SK-N-SH treated with all-trans-retinoic acid at 6 μM for 48 hours (cell line): Measurements from ENCODE around the gene UST.

ENCODE experiments used
- ARNTL ChIP-seq: fragments of 450-650 bp; formaldehyde crosslinking; IDR thresholded peaks from 2 replicates; pipeline ENCODE4 v1.5.0; 2020; ENCODE audit warnings: low read depth, mild to moderate bottlenecking, moderate library complexity, borderline replicate concordance
- GLIS3 ChIP-seq: fragments of 250-450 bp; sonication (Bioruptor Pico); IDR thresholded peaks from 2 replicates; pipeline ENCODE4 v1.5.0; 2020; ENCODE audit warnings: mild to moderate bottlenecking, moderate library complexity
- ISL1 ChIP-seq: fragments of 250-450 bp; sonication (Bioruptor Pico); IDR thresholded peaks from 2 replicates; pipeline ENCODE4 v2.1.2; 2022; ENCODE audit warnings: mild to moderate bottlenecking, moderate library complexity
- PPARA ChIP-seq: fragments of 250-450 bp; sonication (Bioruptor Pico); IDR thresholded peaks from 2 replicates; pipeline ENCODE4 v1.5.0; 2020; ENCODE audit warnings: mild to moderate bottlenecking, borderline replicate concordance
- ZFP30 ChIP-seq: fragments of 450-650 bp; formaldehyde crosslinking; IDR thresholded peaks from 2 replicates; pipeline ENCODE4 v1.5.0; 2022; ENCODE audit warnings: mild to moderate bottlenecking, moderate library complexity
- ZNF565 ChIP-seq: fragments of 450-650 bp; formaldehyde crosslinking; conservative IDR thresholded peaks from 2 replicates; pipeline ENCODE4 v1.5.0; 2020; ENCODE audit warnings: low read depth, mild to moderate bottlenecking, moderate library complexity
- ZNF8 ChIP-seq: fragments of 450-650 bp; formaldehyde crosslinking; IDR thresholded peaks from 2 replicates; pipeline ENCODE4 v1.5.0; 2020; ENCODE audit warnings: mild to moderate bottlenecking, moderate library complexity
- TF ChIP-seq, protein P1 (sequence below): fragments of 250-450 bp; sonication (Bioruptor Pico); IDR thresholded peaks from 2 replicates; pipeline ENCODE4 v1.8.0; 2020; ENCODE audit warnings: mild to moderate bottlenecking, moderate library complexity, borderline replicate concordance
- TF ChIP-seq, protein P2 (sequence below): fragments of 250-450 bp; sonication (Bioruptor Pico); IDR thresholded peaks from 2 replicates; pipeline ENCODE4 v1.5.0; 2020; ENCODE audit warnings: mild to moderate bottlenecking, moderate library complexity
- TF ChIP-seq, protein P3 (sequence below): fragments of 250-450 bp; sonication (Bioruptor Pico); IDR thresholded peaks from 2 replicates; pipeline ENCODE4 v1.8.0; 2021; ENCODE audit warnings: low read depth, mild to moderate bottlenecking, moderate library complexity, borderline replicate concordance

DNA sequence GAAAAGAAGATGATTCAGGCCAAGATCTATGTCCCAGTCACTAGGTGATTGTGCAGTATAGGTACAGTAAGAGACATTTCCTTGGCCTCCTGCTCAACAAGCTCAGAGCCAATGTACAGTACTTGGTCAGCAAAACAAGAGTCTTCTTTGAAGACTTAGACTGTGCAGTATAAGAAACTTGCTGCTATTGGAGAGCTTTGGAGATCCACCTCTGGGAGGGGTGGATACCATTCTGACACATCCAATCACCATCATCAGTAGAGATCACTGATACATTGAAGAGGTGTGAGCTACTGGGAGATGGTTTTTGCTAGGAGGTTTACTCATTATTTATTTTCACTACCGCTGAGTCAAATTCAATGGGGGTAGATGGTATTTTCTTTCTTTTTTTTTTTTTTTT is 77.5 kb downstream of the UST start:
- TF ChIP-seq PPARA (CRISPR knock-in tag) (no peak), ARNTL (CRISPR knock-in tag) (no peak), GLIS3 (no peak), ISL1 (CRISPR knock-in tag) (no peak), ZFP30 (CRISPR knock-in tag) (no peak), ZNF8 (CRISPR knock-in tag) (no peak), ZNF565 (CRISPR knock-in tag) (no peak)
- TF ChIP-seq, protein P1, sequence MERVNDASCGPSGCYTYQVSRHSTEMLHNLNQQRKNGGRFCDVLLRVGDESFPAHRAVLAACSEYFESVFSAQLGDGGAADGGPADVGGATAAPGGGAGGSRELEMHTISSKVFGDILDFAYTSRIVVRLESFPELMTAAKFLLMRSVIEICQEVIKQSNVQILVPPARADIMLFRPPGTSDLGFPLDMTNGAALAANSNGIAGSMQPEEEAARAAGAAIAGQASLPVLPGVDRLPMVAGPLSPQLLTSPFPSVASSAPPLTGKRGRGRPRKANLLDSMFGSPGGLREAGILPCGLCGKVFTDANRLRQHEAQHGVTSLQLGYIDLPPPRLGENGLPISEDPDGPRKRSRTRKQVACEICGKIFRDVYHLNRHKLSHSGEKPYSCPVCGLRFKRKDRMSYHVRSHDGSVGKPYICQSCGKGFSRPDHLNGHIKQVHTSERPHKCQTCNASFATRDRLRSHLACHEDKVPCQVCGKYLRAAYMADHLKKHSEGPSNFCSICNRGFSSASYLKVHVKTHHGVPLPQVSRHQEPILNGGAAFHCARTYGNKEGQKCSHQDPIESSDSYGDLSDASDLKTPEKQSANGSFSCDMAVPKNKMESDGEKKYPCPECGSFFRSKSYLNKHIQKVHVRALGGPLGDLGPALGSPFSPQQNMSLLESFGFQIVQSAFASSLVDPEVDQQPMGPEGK (CRISPR knock-in tag), result no peak
- TF ChIP-seq, protein P2, sequence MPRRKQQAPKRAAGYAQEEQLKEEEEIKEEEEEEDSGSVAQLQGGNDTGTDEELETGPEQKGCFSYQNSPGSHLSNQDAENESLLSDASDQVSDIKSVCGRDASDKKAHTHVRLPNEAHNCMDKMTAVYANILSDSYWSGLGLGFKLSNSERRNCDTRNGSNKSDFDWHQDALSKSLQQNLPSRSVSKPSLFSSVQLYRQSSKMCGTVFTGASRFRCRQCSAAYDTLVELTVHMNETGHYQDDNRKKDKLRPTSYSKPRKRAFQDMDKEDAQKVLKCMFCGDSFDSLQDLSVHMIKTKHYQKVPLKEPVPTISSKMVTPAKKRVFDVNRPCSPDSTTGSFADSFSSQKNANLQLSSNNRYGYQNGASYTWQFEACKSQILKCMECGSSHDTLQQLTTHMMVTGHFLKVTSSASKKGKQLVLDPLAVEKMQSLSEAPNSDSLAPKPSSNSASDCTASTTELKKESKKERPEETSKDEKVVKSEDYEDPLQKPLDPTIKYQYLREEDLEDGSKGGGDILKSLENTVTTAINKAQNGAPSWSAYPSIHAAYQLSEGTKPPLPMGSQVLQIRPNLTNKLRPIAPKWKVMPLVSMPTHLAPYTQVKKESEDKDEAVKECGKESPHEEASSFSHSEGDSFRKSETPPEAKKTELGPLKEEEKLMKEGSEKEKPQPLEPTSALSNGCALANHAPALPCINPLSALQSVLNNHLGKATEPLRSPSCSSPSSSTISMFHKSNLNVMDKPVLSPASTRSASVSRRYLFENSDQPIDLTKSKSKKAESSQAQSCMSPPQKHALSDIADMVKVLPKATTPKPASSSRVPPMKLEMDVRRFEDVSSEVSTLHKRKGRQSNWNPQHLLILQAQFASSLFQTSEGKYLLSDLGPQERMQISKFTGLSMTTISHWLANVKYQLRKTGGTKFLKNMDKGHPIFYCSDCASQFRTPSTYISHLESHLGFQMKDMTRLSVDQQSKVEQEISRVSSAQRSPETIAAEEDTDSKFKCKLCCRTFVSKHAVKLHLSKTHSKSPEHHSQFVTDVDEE, result no peak
- TF ChIP-seq, protein P3, sequence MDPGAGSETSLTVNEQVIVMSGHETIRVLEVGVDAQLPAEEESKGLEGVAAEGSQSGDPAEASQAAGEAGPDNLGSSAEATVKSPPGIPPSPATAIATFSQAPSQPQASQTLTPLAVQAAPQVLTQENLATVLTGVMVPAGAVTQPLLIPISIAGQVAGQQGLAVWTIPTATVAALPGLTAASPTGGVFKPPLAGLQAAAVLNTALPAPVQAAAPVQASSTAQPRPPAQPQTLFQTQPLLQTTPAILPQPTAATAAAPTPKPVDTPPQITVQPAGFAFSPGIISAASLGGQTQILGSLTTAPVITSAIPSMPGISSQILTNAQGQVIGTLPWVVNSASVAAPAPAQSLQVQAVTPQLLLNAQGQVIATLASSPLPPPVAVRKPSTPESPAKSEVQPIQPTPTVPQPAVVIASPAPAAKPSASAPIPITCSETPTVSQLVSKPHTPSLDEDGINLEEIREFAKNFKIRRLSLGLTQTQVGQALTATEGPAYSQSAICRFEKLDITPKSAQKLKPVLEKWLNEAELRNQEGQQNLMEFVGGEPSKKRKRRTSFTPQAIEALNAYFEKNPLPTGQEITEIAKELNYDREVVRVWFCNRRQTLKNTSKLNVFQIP (CRISPR knock-in tag), result no peak
